Chondrocyte (in vitro differentiated cells): Measurements from ENCODE around the gene COL24A1. TPM values are rescaled to one million over a fixed set of nuclear protein-coding genes. Genes with fewer than 3 reads are reported as not detected.

Experiments used
- DNase-seq: peaks from one replicate; pipeline ENCODE4 v3.0.0; 2021; ENCODE audit warnings: mixed read lengths, low spot score
- H3K27ac Mint-ChIP-seq: one replicate; pipeline ENCODE4 v1.8.0; 2021; ENCODE audit warnings: mild to moderate bottlenecking, moderate library complexity, mixed read lengths; ENCODE audit not compliant: unreplicated experiment
- H3K27me3 Mint-ChIP-seq: 2 replicates; pipeline ENCODE4 v1.8.0; 2021; ENCODE audit warnings: low read depth, mixed read lengths
- H3K36me3 Mint-ChIP-seq: 2 replicates; pipeline ENCODE4 v1.8.0; 2021; ENCODE audit warnings: low read depth, mixed read lengths
- H3K4me1 Mint-ChIP-seq: 2 replicates; pipeline ENCODE4 v1.8.0; 2021; ENCODE audit warnings: low read depth, mild to moderate bottlenecking, mixed read lengths
- H3K4me3 Mint-ChIP-seq: one replicate; pipeline ENCODE4 v1.8.0; 2021; ENCODE audit warnings: mild to moderate bottlenecking, moderate library complexity, mixed read lengths; ENCODE audit not compliant: unreplicated experiment
- H3K9me3 Mint-ChIP-seq: 2 replicates; pipeline ENCODE4 v1.8.0; 2021; ENCODE audit warnings: low read depth, mixed read lengths
- total RNA-seq: library from RNA; stranded (reverse); gene quantifications from 3 replicates; pipeline ENCODE4 v1.2.1, GENCODE V29; 2021
- TF ChIP-seq, protein P1 (sequence below): fragments of 200-600 bp; sonication (generic); IDR thresholded peaks from 2 replicates; pipeline ENCODE4 v1.5.0; 2021; ENCODE audit warnings: antibody characterized with exemption, mild to moderate bottlenecking, moderate library complexity

Gene COL24A1
- total RNA-seq, 1 donor from 2014 or later = 0.30 TPM

DNA sequence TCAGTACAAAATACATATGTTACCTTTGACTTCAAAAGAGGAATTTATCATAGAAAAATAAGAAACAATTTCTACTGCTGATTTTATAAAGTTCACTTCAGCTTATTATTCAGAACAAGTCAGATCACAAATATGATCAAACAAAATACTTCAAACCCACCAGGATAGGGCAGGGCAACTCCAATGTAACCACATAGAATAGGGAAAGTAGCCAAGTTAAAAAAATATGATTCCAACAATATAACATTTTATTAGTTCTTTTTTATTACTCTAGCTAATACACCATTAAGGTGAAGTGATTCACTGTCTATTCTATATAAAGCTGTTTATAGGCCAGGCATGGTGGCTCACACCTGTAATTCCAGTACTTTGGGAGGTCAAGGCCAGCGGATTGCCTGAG is 393.8 kb downstream of the COL24A1 start:
- Mint-ChIP-seq H3K27ac (no peak overlapping the region), H3K4me1 (no peaks in the 10 kb centered on the region), H3K9me3 (no peaks in the 10 kb centered on the region), H3K27me3 (peaks cover under 1% of the 10 kb centered on the region), H3K4me3 (no peak overlapping the region), H3K36me3 (no peaks in the 10 kb centered on the region)
- no peak for DNase-seq
- TF ChIP-seq, protein P1, sequence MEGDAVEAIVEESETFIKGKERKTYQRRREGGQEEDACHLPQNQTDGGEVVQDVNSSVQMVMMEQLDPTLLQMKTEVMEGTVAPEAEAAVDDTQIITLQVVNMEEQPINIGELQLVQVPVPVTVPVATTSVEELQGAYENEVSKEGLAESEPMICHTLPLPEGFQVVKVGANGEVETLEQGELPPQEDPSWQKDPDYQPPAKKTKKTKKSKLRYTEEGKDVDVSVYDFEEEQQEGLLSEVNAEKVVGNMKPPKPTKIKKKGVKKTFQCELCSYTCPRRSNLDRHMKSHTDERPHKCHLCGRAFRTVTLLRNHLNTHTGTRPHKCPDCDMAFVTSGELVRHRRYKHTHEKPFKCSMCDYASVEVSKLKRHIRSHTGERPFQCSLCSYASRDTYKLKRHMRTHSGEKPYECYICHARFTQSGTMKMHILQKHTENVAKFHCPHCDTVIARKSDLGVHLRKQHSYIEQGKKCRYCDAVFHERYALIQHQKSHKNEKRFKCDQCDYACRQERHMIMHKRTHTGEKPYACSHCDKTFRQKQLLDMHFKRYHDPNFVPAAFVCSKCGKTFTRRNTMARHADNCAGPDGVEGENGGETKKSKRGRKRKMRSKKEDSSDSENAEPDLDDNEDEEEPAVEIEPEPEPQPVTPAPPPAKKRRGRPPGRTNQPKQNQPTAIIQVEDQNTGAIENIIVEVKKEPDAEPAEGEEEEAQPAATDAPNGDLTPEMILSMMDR = no peak

DNA sequence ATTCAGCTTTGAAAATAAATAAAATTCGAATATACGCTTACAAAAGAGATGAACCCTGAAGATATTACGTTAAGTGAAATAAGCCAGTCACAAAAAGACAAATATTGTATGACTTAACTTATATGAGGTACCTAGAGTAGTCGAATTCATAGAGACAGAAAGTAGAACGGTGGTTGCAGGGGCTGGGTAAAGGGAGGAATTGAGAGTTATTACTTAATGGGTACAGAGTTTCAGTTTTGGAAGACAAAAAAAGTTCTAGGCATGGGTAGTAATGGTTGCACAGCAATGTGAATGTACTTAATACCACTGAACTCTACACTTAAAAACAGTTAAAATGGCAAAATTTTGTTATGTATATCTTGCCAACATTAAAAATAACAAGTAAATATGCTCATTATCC is 399.7 kb downstream of the COL24A1 start:
- H3K4me3 Mint-ChIP-seq = no peak overlapping the region
- no peaks in the 10 kb centered on the region for H3K4me1 Mint-ChIP-seq
- TF ChIP-seq, protein P1 = no peak
- no peak for DNase-seq
- H3K36me3 Mint-ChIP-seq = peaks cover 4% of the 10 kb centered on the region
- peaks cover 18% of the 10 kb centered on the region for H3K9me3 Mint-ChIP-seq
- no peak overlapping the region for H3K27ac Mint-ChIP-seq
- H3K27me3 Mint-ChIP-seq = peaks cover 2% of the 10 kb centered on the region

GRCh38 chr1:85748120-85748519 is 408.5 kb downstream of the COL24A1 start:
- H3K27ac Mint-ChIP-seq = no peak overlapping the region
- H3K4me3 Mint-ChIP-seq = no peak overlapping the region
- no peaks in the 10 kb centered on the region for H3K4me1 Mint-ChIP-seq
- peaks cover 3% of the 10 kb centered on the region for H3K36me3 Mint-ChIP-seq
- TF ChIP-seq, protein P1 = no peak
- H3K27me3 Mint-ChIP-seq = peaks cover 3% of the 10 kb centered on the region
- no peak for DNase-seq
- no peaks in the 10 kb centered on the region for H3K9me3 Mint-ChIP-seq

- Mint-ChIP-seq H3K4me1 (no peaks in the 10 kb centered on the region), H3K4me3 (no peak overlapping the region), H3K9me3 (no peaks in the 10 kb centered on the region), H3K27me3 (peaks cover 6% of the 10 kb centered on the region), H3K36me3 (peaks cover 3% of the 10 kb centered on the region), H3K27ac (no peak overlapping the region)
- DNase-seq = no peak
- TF ChIP-seq, protein P1 = peak; percentile 20
Observed at GRCh38 chr1:85746777-85747176, 409.8 kb downstream of the COL24A1 start.

DNA sequence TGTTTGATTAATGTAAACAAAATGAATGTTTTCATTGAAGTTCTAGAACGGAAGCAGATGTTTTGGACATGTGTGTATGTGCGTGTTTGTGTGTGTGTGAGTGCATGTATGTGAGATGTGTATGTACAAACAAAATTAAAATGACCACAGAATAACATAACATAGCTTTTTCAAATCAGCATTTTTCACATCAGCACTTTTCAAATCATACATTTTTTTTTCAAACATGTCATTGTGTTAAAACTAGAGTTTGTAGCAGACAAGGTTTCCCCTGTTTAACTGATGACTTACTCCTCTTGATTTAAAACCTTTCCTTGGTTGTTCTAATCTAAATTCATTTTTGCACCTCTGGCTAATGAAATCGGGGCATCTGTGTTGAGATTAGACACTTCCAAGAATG is 412.8 kb downstream of the COL24A1 start:
- no peak overlapping the region for H3K4me3 Mint-ChIP-seq
- no peak overlapping the region for H3K27ac Mint-ChIP-seq
- DNase-seq = no peak
- H3K9me3 Mint-ChIP-seq = no peaks in the 10 kb centered on the region
- TF ChIP-seq, protein P1 = no peak
- H3K27me3 Mint-ChIP-seq = peaks cover 6% of the 10 kb centered on the region
- no peaks in the 10 kb centered on the region for H3K4me1 Mint-ChIP-seq
- peaks cover 3% of the 10 kb centered on the region for H3K36me3 Mint-ChIP-seq
